GM12892 (cell line): ENCODE measurements around the gene ZNF888.

Experiments used
- POLR2A ChIP-seq: IDR thresholded peaks from 2 replicates; pipeline ENCODE4 v1.6.1; 2011; ENCODE audit warnings: low read depth, low read length, control low read depth
- POLR2AphosphoS5 ChIP-seq: IDR thresholded peaks from 2 replicates; pipeline ENCODE4 v1.6.1; 2011; ENCODE audit warnings: low read depth, low read length, control low read depth

DNA sequence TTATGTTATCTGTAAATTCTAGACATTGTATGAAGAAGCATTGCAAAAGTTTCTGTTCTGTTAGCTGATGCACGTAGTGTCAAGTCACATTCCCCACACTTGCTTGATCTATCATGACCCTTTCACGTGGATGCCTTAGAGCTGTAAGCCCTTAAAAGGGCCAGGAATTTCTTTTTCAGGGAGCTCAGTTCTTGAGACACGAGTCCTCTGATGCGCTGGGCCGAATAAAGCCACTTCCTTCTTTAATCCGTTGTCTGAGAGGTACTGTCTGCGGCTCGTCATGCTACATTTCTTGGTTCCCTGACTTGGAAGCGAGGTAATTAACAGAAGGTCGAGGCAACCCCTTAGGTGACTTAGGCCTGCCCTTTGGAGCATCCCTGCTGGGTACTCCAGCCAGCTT, 33.7 kb upstream of the ZNF888 start:
- TF ChIP-seq POLR2AphosphoS5 (no peak), POLR2A (no peak)
